Mammary epithelial cell (primary cell): Measurements from ENCODE around the gene HIVEP1.

ENCODE experiments used
- EZH2 ChIP-seq: IDR thresholded peaks from 2 replicates; pipeline ENCODE4 v1.6.1; 2012; ENCODE audit warnings: low read length, inconsistent platforms, borderline replicate concordance
- TF ChIP-seq, protein P1 (sequence below), 2 donors: IDR thresholded peaks in 1 of 2; conservative IDR thresholded peaks in 1 of 2; 2 replicates each; pipeline ENCODE4 v1.5.1; 2011 to 2012; ENCODE audit warnings: inconsistent platforms in 2 of 2, low read length in 2 of 2, mild to moderate bottlenecking in 2 of 2, control low read depth in 1 of 2, low read depth in 1 of 2; ENCODE audit not compliant: insufficient read depth in 1 of 2; ENCODE audit errors: extremely low read depth in 1 of 2

DNA sequence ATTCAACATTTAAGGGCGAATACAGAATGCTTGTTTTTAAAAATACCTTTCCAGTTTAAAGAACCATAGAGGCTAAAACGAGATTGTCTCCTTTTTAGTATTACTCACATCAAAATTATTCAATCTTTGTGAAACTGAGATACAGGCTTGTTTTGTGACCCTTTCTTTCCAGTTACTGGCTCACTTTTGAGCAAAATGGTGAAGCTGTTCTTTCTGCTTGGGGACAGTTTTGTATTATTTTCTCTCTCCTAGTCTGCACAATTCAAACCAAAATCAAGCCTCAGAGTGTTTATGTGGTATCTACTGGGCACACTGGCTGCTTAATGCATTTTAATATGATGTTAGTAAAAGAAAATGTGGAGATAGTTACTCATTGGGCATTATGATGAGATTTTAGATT lies 36.5 kb downstream of the HIVEP1 start:
- TF ChIP-seq, protein P1, sequence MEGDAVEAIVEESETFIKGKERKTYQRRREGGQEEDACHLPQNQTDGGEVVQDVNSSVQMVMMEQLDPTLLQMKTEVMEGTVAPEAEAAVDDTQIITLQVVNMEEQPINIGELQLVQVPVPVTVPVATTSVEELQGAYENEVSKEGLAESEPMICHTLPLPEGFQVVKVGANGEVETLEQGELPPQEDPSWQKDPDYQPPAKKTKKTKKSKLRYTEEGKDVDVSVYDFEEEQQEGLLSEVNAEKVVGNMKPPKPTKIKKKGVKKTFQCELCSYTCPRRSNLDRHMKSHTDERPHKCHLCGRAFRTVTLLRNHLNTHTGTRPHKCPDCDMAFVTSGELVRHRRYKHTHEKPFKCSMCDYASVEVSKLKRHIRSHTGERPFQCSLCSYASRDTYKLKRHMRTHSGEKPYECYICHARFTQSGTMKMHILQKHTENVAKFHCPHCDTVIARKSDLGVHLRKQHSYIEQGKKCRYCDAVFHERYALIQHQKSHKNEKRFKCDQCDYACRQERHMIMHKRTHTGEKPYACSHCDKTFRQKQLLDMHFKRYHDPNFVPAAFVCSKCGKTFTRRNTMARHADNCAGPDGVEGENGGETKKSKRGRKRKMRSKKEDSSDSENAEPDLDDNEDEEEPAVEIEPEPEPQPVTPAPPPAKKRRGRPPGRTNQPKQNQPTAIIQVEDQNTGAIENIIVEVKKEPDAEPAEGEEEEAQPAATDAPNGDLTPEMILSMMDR (conservative IDR thresholded peaks at IDR 0.05 in 1 of 2, IDR thresholded peaks at IDR 0.05 in 1 of 2; ENCODE audit: extremely low read depth in 1 of 2, insufficient read depth in 1 of 2, low read depth in 1 of 2, low read length in 2 of 2) = no peak
- TF ChIP-seq EZH2 = no peak
